Activated T-cell treated with anti-CD3 and anti-CD28 coated beads, Interleukin-2, amount 50 U/mL, for 24 hours (primary cell): ENCODE results near the gene ACE.
"Not testable (repeated sequence)": the region's sequence is repeated elsewhere in the genome, so short reads cannot be mapped to it uniquely, and the experiment has no call there.

ENCODE experiments used
- DNase-seq: peaks from one replicate; pipeline ENCODE4 v3.0.0-alpha.2; 2020
- H3K27ac Mint-ChIP-seq: 2 replicates; pipeline ENCODE4 v1.8.0; 2020; ENCODE audit warnings: mild to moderate bottlenecking, mixed read lengths
- H3K27me3 Mint-ChIP-seq: 2 replicates; pipeline ENCODE4 v1.8.0; 2020; ENCODE audit warnings: mixed read lengths
- H3K36me3 Mint-ChIP-seq: 2 replicates; pipeline ENCODE4 v1.8.0; 2020; ENCODE audit warnings: low read depth, mixed read lengths
- H3K4me1 Mint-ChIP-seq: 2 replicates; pipeline ENCODE4 v1.8.0; 2020; ENCODE audit warnings: low read depth, mixed read lengths
- H3K4me3 Mint-ChIP-seq: 2 replicates; pipeline ENCODE4 v1.8.0; 2020; ENCODE audit warnings: mild to moderate bottlenecking, moderate library complexity, mixed read lengths
- H3K9me3 Mint-ChIP-seq: 2 replicates; pipeline ENCODE4 v1.8.0; 2020; ENCODE audit warnings: mixed read lengths

ACE gene

DNA sequence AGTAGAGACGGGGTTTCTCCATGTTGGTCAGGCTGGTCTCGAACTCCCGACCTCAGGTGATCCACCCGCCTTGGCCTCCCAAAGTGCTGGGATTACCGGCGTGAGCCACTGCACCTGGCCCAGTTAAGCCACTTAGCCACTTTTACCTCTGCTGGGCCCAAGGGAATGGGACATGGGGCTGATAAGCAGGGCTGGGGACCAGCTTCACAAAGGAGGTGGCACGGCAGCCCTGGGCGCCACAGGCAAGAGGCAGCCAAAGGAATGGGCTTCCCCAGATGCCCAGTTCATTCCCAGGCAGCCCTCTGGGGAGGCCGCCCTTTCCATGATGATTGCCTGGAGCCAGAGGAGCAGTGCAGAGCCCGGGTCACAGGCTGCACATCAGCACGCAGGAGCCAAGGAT is 25.7 kb upstream of the ACE start:
- Mint-ChIP-seq H3K4me3 (no peak overlapping the region), H3K4me1 (peaks cover 18% of the 10 kb centered on the region)

DNA sequence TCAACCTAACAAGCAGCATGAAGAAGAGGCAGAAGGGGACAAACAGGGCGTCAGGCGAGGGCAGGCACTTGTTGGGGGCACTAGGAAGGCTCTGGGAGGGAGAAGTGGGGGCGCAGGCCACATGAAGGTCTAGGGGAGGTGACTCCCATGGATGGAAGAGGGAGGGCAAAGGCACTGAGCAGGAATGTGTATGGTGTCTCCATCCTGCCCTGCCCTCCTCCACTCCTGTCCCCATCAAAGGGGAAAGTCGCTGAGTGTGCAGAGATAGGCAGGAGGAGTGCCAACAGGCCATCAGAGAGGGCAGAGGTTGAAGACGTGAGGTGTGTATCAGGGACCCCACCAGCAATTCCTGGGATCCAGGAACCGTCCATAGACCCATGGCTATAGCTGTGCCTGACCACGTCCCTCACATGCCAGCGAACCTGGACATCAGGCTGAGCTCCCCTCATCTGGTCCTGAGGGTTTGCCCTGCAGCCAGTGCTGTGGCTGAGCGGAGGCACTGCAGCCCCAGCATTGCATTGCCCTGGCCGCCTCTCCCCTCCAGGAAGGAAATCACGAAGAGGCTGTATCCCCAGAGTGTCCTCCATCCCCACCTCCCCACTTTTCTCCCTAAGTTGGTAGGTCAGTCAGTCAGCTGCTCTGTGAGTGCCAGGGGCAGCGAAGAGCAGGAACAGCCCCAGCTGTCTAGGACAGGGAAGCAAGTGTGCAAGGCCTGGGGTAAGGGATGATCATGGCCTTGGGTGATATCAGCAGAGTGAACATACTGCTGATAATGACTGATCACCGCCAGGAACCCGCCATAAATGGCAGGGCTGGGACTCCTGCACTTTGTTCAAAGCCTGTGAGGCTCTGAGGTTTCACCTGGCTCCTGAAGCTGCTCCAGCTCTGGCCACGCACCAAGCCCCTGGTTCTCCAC is 24.6 kb upstream of the ACE start:
- Mint-ChIP-seq H3K27ac (no peak overlapping the region), H3K36me3 (no peaks in the 10 kb centered on the region), H3K4me3 (no peak overlapping the region), H3K4me1 (peaks cover 14% of the 10 kb centered on the region), H3K9me3 (no peaks in the 10 kb centered on the region), H3K27me3 (peaks cover 2% of the 10 kb centered on the region)
- no peak for DNase-seq

More for the DNA sequence above, 25.7 kb upstream of the ACE start:
- Mint-ChIP-seq H3K27ac (no peak overlapping the region), H3K9me3 (no peaks in the 10 kb centered on the region), H3K27me3 (peaks cover 2% of the 10 kb centered on the region), H3K36me3 (no peaks in the 10 kb centered on the region)
- no peak for DNase-seq

DNA sequence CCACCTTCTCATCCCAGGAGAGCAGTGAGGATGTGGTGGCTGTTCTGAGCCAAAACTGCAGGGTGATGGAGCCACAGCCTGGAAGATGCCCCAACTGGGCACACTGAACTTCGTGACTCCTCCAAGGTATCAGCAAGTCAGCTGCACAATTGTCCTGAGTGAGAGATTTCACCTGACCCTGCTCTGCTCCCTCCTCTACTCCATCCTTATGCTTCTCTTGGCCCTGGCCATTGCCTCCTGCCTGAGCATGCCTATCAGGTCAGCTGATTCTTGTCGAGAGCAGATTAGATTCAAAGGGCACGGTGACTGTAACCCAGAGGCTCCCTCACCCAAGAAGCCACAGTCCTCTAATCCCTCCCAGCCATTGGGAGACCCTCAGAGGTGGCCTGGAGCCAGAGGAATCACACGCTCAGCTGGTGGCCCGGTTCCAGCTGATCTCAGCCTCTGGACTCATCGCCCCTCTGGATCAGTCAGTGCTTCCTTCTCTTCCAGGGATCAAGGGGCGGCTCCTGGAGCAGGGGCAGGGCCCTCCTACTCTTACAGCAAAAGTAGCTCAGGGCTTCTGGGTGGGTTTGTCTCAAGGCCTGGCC is 23.8 kb upstream of the ACE start:
- peaks cover 2% of the 10 kb centered on the region for H3K27me3 Mint-ChIP-seq
- no peaks in the 10 kb centered on the region for H3K9me3 Mint-ChIP-seq
- peaks cover 10% of the 10 kb centered on the region for H3K4me1 Mint-ChIP-seq
- no peaks in the 10 kb centered on the region for H3K36me3 Mint-ChIP-seq
- H3K27ac Mint-ChIP-seq: no peak overlapping the region
- DNase-seq: no peak
- no peak overlapping the region for H3K4me3 Mint-ChIP-seq

DNA sequence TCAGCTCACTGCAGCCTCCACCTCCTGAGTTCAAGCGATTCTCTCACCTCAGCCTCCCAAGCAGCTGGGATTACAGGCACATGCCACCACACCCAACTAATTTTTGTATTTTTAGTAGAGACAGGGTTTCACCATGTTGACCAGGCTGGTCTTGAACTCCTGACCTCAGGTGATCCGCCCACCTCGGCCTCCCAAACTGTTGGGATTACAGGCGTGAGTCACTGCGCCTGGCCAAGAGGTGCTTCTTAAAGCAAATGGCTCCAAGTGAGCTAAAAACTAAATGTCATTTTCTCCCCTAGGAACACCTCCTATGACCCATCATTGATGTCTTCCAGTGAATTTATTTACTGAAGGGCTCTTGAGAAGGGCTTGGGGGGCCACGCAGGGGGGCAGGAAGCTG is 22.5 kb upstream of the ACE start:
- peaks cover 10% of the 10 kb centered on the region for H3K4me1 Mint-ChIP-seq
- H3K9me3 Mint-ChIP-seq, H3K27me3 Mint-ChIP-seq, DNase-seq, H3K27ac Mint-ChIP-seq, H3K36me3 Mint-ChIP-seq, H3K4me3 Mint-ChIP-seq: not testable (repeated sequence)

DNA sequence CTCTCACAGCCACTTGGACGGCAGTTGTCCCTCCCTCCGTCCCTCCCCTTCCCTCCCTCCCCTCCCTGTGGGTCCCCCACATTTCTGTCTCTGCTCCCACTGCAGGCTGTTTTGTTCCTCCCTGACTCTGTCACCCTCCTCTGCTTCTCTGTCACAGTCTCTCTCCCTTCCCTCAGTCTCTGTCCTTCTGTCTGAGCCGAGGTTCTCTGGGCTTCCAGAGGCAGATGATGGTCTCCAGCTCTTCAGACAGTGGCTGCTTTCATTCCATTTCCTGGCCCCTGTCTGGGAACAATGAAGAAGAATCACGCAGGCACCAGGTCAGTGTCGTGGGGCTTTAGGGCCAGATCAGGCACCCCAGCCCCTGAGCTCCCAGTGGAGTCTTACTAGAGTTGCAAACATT is 21.9 kb upstream of the ACE start:
- Mint-ChIP-seq H3K9me3 (no peaks in the 10 kb centered on the region), H3K4me3 (no peak overlapping the region), H3K36me3 (no peaks in the 10 kb centered on the region), H3K4me1 (peaks cover 8% of the 10 kb centered on the region), H3K27ac (no peak overlapping the region), H3K27me3 (peaks cover 2% of the 10 kb centered on the region)
- DNase-seq: no peak

DNA sequence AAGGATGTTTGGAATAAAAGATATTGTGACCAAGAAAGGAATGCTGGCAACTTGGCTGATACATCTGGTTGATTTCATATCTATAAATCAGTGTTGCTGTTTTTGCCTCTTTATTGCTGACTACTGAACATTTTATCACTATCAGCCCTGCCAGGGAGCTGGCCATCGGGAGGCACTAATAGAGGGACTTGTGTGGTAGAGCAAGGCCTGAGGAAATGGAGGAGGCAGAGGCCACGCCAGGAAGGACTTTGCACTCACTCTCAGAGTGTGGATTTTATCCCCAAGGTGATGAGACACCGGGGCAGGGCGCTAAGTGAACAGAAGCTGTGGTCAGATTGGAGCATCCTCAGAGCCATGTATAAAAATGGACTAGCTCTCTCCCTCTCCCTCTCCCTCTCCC is 21.4 kb upstream of the ACE start:
- peaks cover 4% of the 10 kb centered on the region for H3K4me1 Mint-ChIP-seq
- H3K9me3 Mint-ChIP-seq: no peaks in the 10 kb centered on the region
- H3K36me3 Mint-ChIP-seq: no peaks in the 10 kb centered on the region
- H3K27ac Mint-ChIP-seq: no peak overlapping the region
- no peak overlapping the region for H3K4me3 Mint-ChIP-seq
- DNase-seq: no peak
- H3K27me3 Mint-ChIP-seq: peaks cover 2% of the 10 kb centered on the region

DNA sequence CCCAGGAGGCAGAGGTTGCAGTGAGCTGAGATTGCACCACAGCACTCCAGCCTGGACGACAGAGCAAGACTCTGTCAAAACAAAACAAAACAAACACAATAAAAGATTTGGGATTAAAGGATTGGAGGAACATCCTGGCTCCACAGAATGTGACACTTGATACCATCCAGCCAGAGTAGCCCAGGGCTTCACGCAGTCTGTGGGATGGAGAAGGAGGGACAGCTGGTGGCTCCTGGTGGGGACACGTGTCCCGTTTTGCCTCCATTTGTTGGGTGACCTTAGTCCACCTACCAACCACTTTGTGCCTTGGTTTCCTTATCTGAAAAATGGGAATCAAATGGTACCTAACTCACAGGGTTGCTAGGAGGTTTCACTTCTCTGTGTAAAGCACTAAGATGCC is 18.4 kb upstream of the ACE start:
- no peaks in the 10 kb centered on the region for H3K9me3 Mint-ChIP-seq
- DNase-seq: no peak
- no peaks in the 10 kb centered on the region for H3K36me3 Mint-ChIP-seq
- H3K4me3 Mint-ChIP-seq: no peak overlapping the region
- peaks cover 1% of the 10 kb centered on the region for H3K4me1 Mint-ChIP-seq
- H3K27me3 Mint-ChIP-seq: peaks cover 2% of the 10 kb centered on the region
- no peak overlapping the region for H3K27ac Mint-ChIP-seq

DNA sequence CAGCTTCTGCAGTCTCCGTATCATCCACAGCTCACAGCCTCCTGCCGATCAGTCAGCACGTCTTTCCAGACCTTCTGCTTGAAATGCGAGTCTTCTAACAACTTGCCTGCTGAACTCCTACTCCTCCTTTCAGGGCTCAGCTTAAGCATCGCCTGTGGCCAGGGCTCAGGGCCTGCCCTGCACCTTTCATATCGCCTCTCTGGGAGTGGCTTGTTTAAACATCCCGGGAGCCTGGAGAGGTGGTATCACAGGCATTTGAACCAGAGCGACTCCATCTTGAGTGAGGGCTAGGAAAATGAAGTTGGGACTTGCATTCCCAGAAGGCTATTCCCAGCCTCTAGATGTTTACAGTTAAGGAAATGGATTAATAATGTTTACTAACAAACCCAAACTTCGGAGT is 16.8 kb upstream of the ACE start:
- Mint-ChIP-seq H3K4me3 (no peak overlapping the region), H3K4me1 (peaks cover 1% of the 10 kb centered on the region), H3K36me3 (no peaks in the 10 kb centered on the region), H3K9me3 (no peaks in the 10 kb centered on the region), H3K27me3 (peaks cover 5% of the 10 kb centered on the region), H3K27ac (no peak overlapping the region)
- no peak for DNase-seq

DNA sequence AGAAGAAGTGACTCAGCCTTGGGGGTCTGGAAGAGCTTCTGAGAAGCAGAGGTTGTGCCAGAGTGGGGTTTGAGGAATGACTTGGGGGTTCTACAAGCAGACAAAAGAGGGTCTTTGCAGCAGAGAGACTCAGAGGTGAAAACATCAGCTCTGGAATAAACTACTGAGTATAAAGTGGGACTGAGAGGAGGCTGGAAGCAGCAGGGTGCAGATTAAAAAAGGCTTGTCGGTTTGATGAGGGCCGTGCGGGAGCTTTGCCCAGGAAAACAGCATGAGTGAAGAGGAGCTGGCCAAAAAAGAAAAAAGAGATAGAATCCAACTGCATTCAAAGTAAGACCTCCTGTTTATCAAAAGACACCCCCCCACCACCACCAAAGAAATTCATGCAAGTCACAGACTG is 13.1 kb upstream of the ACE start:
- DNase-seq: no peak
- H3K27ac Mint-ChIP-seq: no peak overlapping the region
- H3K36me3 Mint-ChIP-seq: no peaks in the 10 kb centered on the region
- peaks cover 1% of the 10 kb centered on the region for H3K4me1 Mint-ChIP-seq
- no peak overlapping the region for H3K4me3 Mint-ChIP-seq
- peaks cover 2% of the 10 kb centered on the region for H3K27me3 Mint-ChIP-seq
- no peaks in the 10 kb centered on the region for H3K9me3 Mint-ChIP-seq

DNA sequence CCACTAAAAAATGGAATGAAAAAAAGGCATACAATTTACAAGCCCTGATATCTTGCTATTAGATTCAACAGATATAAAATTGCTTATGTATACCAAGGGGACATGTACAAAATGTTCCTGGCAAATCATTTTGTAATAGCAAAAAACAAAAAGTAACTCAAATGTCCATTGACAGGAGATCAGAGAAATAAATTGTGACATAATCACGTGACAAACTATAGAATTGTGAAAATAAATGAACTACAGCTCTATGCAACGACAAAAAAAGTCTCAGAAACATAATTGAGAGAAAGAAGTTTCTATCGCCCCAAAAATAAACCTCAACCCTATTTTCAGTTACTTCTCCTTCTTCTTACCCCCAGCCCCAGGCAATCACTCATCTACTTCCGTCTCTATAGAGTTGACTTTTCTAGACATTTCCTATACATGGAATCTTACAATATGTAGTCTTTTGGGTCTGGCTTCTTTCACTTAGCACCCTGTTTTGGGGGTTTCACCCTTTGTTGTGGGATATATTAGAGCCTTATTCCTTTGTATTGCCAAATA is 12.1 kb upstream of the ACE start:
- H3K27me3 Mint-ChIP-seq: peaks cover 2% of the 10 kb centered on the region
- H3K9me3 Mint-ChIP-seq: no peaks in the 10 kb centered on the region
- no peaks in the 10 kb centered on the region for H3K36me3 Mint-ChIP-seq
- DNase-seq: no peak
- peaks cover 1% of the 10 kb centered on the region for H3K4me1 Mint-ChIP-seq
- no peak overlapping the region for H3K4me3 Mint-ChIP-seq
- no peak overlapping the region for H3K27ac Mint-ChIP-seq

DNA sequence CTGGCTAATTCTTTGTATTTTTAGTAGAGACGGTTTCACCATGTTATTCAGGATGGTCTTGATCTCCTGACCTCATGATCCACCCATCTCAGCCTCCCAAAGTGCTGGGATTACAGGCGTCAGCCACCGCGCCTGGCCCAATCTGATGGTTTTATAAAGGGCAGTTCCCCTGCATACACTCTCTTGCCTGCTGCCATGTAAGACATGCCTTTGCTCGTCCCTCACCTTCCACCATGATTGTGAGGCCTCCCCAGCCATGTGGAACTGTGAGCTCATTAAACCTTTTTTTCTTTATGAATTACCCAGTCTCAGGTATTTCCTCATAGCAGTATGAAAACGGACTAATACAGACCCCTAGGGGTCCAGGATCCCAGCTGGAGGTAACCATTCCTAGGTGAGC is 8.8 kb upstream of the ACE start:
- not testable (repeated sequence) for H3K4me3 Mint-ChIP-seq, H3K4me1 Mint-ChIP-seq, DNase-seq, H3K27me3 Mint-ChIP-seq, H3K27ac Mint-ChIP-seq, H3K9me3 Mint-ChIP-seq, H3K36me3 Mint-ChIP-seq

DNA sequence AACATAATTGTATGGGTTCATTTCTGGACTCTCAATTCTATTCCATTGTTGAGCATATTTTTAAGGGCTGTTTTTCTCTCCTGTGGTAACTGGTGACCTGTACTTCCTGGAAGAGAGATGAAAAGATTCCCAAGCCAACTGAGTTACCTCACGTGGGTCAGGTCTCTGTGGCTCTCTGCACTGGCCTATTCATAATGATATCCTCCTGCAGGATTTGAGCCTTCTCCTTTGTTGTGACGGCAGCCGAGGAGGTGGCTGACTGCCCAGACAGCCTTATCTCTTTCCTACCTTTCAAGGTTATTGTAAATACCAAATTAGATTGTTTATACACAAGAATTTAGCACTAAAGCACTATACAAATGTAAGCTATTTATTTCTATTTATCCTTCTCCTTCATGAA is 2.7 kb upstream of the ACE start:
- no peak overlapping the region for H3K4me3 Mint-ChIP-seq
- H3K27ac Mint-ChIP-seq: no peak overlapping the region
- no peaks in the 10 kb centered on the region for H3K36me3 Mint-ChIP-seq
- peaks cover 15% of the 10 kb centered on the region for H3K4me1 Mint-ChIP-seq
- H3K27me3 Mint-ChIP-seq: peaks cover 39% of the 10 kb centered on the region
- H3K9me3 Mint-ChIP-seq: no peaks in the 10 kb centered on the region
- DNase-seq: no peak

DNA sequence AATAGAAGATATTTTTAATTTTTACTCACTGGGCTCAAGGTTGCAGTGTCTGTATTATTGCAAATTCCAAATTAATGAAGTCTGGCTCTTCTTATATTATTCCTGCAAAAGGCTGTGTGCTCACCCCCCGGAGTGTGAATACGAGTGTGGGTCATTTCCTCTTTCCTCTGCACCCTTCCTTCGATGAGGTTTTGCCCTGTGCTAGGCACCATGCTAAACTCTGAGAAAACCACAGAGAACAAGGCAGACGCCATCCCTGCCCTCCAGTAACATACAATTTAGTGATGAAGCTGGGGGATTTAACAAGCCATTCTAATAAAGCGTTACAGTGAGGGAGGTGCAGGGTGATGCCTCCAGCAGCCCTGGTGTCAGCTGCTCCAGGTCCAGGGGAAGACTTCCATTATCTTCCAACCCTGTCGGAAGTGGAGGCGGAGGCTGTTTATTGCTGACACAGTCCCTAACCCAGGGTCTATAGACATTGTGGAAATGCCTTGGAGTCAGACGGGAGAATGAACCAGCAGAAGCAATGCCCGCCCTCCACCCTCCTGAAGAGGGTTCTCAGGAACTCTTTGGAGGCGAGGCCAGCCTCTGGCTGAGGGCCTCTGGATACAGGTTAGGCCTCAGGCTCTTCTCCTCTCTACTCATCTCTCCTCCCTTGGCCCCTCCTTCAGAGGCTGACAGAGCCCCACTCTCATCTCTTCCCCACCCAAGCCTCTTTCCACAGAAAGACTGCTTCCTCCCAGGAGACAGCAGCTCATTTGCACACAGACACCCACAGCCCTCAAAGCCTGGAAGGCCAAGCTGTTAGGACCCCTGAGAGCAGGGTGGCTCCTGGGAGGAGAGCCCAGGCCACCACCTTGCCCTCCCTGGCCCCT is 2.0 kb upstream of the ACE start:
- Mint-ChIP-seq H3K36me3 (no peaks in the 10 kb centered on the region), H3K9me3 (no peaks in the 10 kb centered on the region), H3K27ac (no peak overlapping the region), H3K4me3 (no peak overlapping the region), H3K4me1 (peaks cover 16% of the 10 kb centered on the region), H3K27me3 (peaks cover 42% of the 10 kb centered on the region)
- no peak for DNase-seq

DNA sequence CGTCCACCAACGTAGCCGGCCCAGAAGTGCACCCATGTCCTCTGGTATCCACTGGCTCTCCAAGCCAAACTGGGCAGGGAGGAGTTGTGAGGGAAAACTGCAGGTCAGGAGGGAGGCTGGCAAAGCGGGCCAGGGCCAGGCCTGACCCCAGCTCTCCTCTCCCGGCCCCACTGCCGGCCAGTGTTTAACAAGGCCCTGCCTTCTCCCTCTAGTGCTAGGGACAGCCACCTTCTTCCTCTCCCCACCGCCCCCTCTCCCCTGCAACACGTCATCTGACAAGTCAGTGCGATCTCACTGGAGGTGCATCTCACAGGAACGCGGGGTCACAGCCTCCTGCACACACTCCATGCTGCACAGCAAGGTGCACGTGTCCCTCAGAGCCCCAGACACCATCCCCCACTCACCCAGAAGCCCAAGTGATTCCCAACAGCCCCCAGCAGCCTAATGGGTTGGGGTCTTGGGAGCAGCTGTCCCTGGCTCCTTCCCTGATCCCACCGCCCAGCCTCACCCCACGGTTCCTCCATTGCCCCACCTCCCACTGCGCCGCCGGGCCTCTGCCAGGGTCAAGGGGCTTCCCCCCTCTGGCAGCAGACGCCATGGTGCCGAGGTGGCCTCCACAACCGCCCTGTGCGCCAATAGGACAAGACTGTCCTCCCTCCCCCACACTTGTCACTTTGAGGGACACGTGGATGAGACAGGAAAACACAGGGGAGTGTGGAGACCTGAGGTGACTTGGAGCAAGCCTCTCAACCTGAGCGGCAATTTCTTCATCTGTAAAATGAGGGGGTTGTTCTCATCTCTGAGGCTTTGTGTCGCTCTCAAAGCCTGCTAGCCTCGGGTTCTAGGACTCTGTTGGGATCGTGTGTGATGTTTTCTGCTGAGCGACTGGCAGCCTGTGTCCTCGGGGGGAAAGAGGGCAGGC is 1.1 kb upstream of the ACE start:
- DNase-seq: no peak
- Mint-ChIP-seq H3K27ac (no peak overlapping the region), H3K9me3 (no peaks in the 10 kb centered on the region), H3K4me1 (peaks cover 16% of the 10 kb centered on the region), H3K36me3 (no peaks in the 10 kb centered on the region), H3K4me3 (peak overlapping the region; percentile 47), H3K27me3 (peaks cover 36% of the 10 kb centered on the region)
